CD4-positive, alpha-beta memory T cell (primary cell): ENCODE results near the gene ANXA3. TPM values are rescaled to one million over a fixed set of nuclear protein-coding genes. Genes with fewer than 3 reads are reported as not detected.

ENCODE experiments used
- CTCF ChIA-PET: fragments of 350-600 bp; sonication (Branson Sonifier 250); formaldehyde crosslinking; loops from one replicate; lab custom pipeline; 2021; ENCODE audit warnings: inconsistent platforms; ENCODE audit not compliant: partially characterized antibody; lab: Charles Lee
- POLR2A ChIA-PET: fragments of 350-600 bp; sonication (Branson Sonifier 250); formaldehyde crosslinking; loops from one replicate; lab custom pipeline; 2021; ENCODE audit not compliant: partially characterized antibody; lab: Charles Lee
- DNase-seq, 5 donors: peaks; one replicate each; pipeline versions ENCODE4 v3.0.0 to v3.0.0-alpha.2; 2020 to 2022; ENCODE audit warnings: mixed read lengths in 1 of 5
- H3K27ac ChIP-seq: one replicate; pipeline ENCODE4 v1.7.0; 2013; ENCODE audit warnings: low read depth, low read length
- H3K27me3 ChIP-seq: 2 replicates; pipeline ENCODE4 v1.7.0; 2013; ENCODE audit warnings: mild to moderate bottlenecking, low read length, moderate library complexity; ENCODE audit not compliant: insufficient read depth
- H3K36me3 ChIP-seq: 2 replicates; pipeline ENCODE4 v1.7.0; 2013; ENCODE audit warnings: mild to moderate bottlenecking, low read length, moderate library complexity; ENCODE audit not compliant: insufficient read depth
- H3K4me1 ChIP-seq: 2 replicates; pipeline ENCODE4 v1.7.0; 2013; ENCODE audit warnings: mild to moderate bottlenecking, low read length, moderate library complexity; ENCODE audit not compliant: insufficient read depth
- H3K4me3 ChIP-seq, 2 donors: one replicate each; pipeline ENCODE4 v1.7.0; 2013; ENCODE audit warnings: low read length in 2 of 2, mild to moderate bottlenecking in 1 of 2
- H3K9me3 ChIP-seq, 2 donors: one replicate each; pipeline ENCODE4 v1.7.0; 2013; ENCODE audit warnings: low read length in 2 of 2, control low read depth in 1 of 2; ENCODE audit not compliant: control insufficient read depth in 1 of 2
- H3K27ac Mint-ChIP-seq, 7 donors: one replicate each; pipeline ENCODE4 v1.8.0; 2020 to 2021; ENCODE audit warnings: mixed read lengths in 7 of 7, mild to moderate bottlenecking in 6 of 7, inconsistent platforms in 3 of 7, moderate library complexity in 3 of 7
- H3K27me3 Mint-ChIP-seq, 2 donors: one replicate each; pipeline ENCODE4 v1.8.0; 2020 to 2021; ENCODE audit warnings: mixed read lengths in 2 of 2
- H3K36me3 Mint-ChIP-seq, 2 donors: one replicate each; pipeline ENCODE4 v1.8.0; 2020 to 2021; ENCODE audit warnings: mixed read lengths in 2 of 2, inconsistent platforms in 1 of 2, mild to moderate bottlenecking in 1 of 2
- H3K4me1 Mint-ChIP-seq, 4 donors: one replicate each; pipeline ENCODE4 v1.8.0; 2020 to 2021; ENCODE audit warnings: mixed read lengths in 4 of 4, mild to moderate bottlenecking in 1 of 4
- H3K4me3 Mint-ChIP-seq, 8 donors: one replicate each; pipeline ENCODE4 v1.8.0; 2020 to 2021; ENCODE audit warnings: mixed read lengths in 8 of 8, mild to moderate bottlenecking in 7 of 8, moderate library complexity in 6 of 8, inconsistent platforms in 3 of 8
- H3K9me3 Mint-ChIP-seq, 8 donors: one replicate each; pipeline ENCODE4 v1.8.0; 2020 to 2021; ENCODE audit warnings: mixed read lengths in 8 of 8, mild to moderate bottlenecking in 5 of 8, inconsistent platforms in 3 of 8, moderate library complexity in 1 of 8
- intact Hi-C: fragments of 100-400 bp; cut with micrococcal nuclease; formaldehyde crosslinking; loops from one replicate; pipeline ENCODE4 v1.15.1; 2023
- polyA plus RNA-seq, 2 donors: library from polyadenylated mRNA; unstranded; fragments of 300-500 nt; fragmentation: Illumina TruSeq; gene quantifications; one replicate each; pipeline ENCODE4 v1.2.3, GENCODE V29; 2021
- total RNA-seq, 2 experiments: library from RNA; stranded (reverse); gene quantifications; one replicate each; pipeline ENCODE4 v1.2.3, GENCODE V29; 2021

The ANXA3 gene
- total and polyA plus RNA-seq, 4 experiments from 2014 or later: not detected

DNA sequence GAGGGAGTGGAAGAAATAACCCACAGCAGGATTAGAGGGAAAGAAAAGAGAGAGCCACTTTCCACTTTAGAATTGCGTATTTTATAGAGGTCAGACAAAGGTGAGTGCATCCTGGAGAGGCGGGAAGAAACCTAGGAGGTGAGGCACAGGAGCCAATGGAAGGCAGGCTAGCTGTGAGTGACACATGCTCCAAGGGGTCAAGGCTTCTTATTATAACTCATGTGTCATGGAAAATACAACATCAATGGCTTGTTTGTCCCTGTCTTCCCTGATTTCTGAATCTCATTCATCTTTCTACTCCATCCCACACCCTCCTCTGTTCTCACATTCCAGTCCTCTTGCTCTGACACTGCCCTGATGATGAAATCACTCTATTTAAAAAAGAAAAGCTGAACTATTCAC lies 14.4 kb downstream of the ANXA3 start:
- H3K36me3 Mint-ChIP-seq: no peaks in the 10 kb centered on the region
- intact Hi-C loops: no loop called here
- ChIA-PET POLR2A (no interaction called here), CTCF (no interaction called here)
- no peak overlapping the region for H3K27ac ChIP-seq
- H3K9me3 Mint-ChIP-seq: no peaks in the 10 kb centered on the region
- H3K9me3 ChIP-seq: no peaks in the 10 kb centered on the region
- no peaks in the 10 kb centered on the region for H3K4me1 ChIP-seq
- H3K27me3 Mint-ChIP-seq: peaks cover 8 to 14% of the 10 kb centered on the region in 2 donors
- no peak for DNase-seq
- no peaks in the 10 kb centered on the region for H3K36me3 ChIP-seq
- H3K4me3 ChIP-seq: no peak overlapping the region
- no peaks in the 10 kb centered on the region for H3K4me1 Mint-ChIP-seq
- no peak overlapping the region for H3K27ac Mint-ChIP-seq
- H3K4me3 Mint-ChIP-seq: no peak overlapping the region
- H3K27me3 ChIP-seq: no peaks in the 10 kb centered on the region

DNA sequence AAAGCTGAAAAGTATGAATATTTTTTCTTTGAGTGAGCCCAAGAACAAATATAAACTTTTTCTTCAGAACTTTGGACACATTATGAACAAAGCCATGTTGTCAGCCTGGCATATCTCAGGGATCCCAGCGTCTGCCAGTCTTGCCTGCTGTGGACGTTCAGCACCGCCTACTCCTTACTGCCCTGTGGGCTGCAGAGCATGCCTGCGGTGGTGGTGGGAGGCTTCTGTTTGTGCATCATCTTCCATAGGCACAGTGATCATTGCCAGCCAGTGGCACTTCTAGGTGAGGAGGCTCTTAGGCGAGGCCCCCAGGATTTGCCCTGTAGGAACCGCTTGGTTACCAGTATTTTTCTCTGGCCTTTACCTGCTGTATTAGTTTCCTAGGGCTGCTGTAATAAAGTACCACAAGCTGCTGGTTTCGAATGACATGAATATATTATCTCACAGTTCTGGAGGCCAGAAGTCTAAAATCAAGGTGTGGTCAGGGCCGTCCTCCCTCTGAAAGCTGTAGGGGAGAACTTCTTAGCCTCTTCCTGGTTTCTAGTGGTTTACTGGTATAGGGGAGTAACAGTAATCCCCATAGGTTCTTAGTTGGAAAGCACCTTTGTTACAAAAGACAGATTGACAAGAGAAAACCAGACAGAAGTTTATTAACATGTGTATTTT lies 15.4 kb downstream of the ANXA3 start:
- no peaks in the 10 kb centered on the region for H3K36me3 Mint-ChIP-seq
- Histone ChIP-seq H3K27me3 (no peaks in the 10 kb centered on the region), H3K4me1 (no peaks in the 10 kb centered on the region), H3K9me3 (no peaks in the 10 kb centered on the region), H3K4me3 (no peak overlapping the region), H3K27ac (no peak overlapping the region), H3K36me3 (no peaks in the 10 kb centered on the region)
- no peaks in the 10 kb centered on the region for H3K4me1 Mint-ChIP-seq
- intact Hi-C loops: no loop called here
- DNase-seq: no peak
- H3K9me3 Mint-ChIP-seq: no peaks in the 10 kb centered on the region
- POLR2A ChIA-PET: interaction anchor here (0.7 kb wide), 1 partner anchor 727 kb away, joined by 4 read pairs; no protein-coding TSS in a partner anchor
- no peak overlapping the region for H3K27ac Mint-ChIP-seq
- CTCF ChIA-PET: interaction anchor here (0.9 kb wide), 1 partner anchor 86 kb away, joined by 3 read pairs; no protein-coding TSS in a partner anchor
- H3K27me3 Mint-ChIP-seq: peaks cover 5 to 14% of the 10 kb centered on the region in 2 donors
- H3K4me3 Mint-ChIP-seq: no peak overlapping the region

DNA sequence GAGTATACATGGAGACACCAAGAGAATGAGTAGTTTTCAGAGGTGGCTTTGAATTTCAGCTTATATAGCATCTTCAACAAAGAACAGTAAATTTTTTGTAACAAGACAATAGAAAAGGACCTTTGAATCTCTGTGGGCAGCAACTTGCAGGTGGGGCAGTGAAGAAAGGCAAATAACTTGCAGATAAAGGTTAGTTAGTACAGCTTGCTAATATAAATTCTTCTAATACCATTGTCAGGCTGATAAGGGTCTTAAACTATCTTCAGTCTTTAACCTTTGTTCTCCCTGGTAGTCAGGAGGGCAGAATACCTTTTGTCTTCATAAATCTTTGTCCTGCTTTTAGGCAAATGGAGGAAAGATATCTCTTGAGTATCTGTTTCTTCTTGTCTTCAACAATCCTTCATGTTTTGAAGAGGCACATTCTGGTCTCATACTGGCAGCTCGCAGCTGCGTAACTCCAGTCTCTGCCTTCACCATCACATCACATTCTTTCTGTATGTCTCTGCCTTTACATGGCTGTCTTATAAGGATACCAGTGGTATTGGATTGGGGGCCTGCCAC lies 16.0 kb downstream of the ANXA3 start:
- Mint-ChIP-seq H3K9me3 (peaks cover 0 to 2% (median 0%) of the 10 kb centered on the region in 8 donors), H3K4me1 (no peaks in the 10 kb centered on the region), H3K36me3 (no peaks in the 10 kb centered on the region), H3K27ac (no peak overlapping the region), H3K4me3 (no peak overlapping the region), H3K27me3 (peaks cover 4 to 14% of the 10 kb centered on the region in 2 donors)
- no peaks in the 10 kb centered on the region for H3K9me3 ChIP-seq
- no peaks in the 10 kb centered on the region for H3K4me1 ChIP-seq
- no peak overlapping the region for H3K27ac ChIP-seq
- ChIA-PET CTCF (interaction anchor here (0.9 kb wide), 1 partner anchor 86 kb away, joined by 3 read pairs; no protein-coding TSS in a partner anchor), POLR2A (no interaction called here)
- no peak for DNase-seq
- no peak overlapping the region for H3K4me3 ChIP-seq
- H3K27me3 ChIP-seq: no peaks in the 10 kb centered on the region
- no peaks in the 10 kb centered on the region for H3K36me3 ChIP-seq
- intact Hi-C loops: no loop called here

DNA sequence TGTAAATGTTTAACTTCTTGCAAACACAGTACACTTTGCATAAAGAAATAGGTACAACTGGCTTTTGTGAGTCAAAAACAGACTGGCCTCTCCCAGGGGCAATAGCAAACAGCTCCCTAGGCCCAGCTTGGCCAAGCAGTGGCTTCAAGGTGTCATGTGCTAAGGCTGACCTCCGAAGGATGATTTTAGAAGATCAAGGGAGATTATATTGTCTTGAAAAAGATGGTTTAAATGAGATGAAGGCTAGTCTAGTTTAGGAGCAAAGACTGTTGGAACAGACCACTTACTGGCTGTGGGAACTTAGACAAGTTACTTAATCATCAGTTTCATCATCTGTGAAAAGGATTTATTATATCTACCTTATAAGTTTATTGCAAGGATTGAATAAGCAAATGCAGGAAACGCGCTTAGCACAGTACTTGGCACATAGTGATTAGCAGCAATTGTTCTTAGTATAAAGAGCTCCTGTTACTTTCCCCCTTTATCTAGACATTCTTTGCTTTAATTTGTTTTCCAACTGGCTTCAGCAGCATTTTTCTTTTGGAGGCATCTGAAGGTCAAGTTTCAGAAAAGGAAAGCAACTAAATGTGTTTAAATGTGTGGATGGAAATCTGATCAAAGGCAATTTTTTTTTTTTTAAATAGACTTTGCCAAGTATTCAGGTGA lies 17.2 kb downstream of the ANXA3 start:
- Mint-ChIP-seq H3K27ac (no peak overlapping the region), H3K4me1 (no peaks in the 10 kb centered on the region), H3K36me3 (no peaks in the 10 kb centered on the region), H3K4me3 (no peak overlapping the region), H3K27me3 (peaks cover 6 to 17% of the 10 kb centered on the region in 2 donors), H3K9me3 (peaks cover 0 to 2% (median 0%) of the 10 kb centered on the region in 8 donors)
- Histone ChIP-seq H3K9me3 (no peaks in the 10 kb centered on the region), H3K36me3 (no peaks in the 10 kb centered on the region), H3K4me1 (no peaks in the 10 kb centered on the region), H3K4me3 (no peak overlapping the region), H3K27ac (no peak overlapping the region), H3K27me3 (no peaks in the 10 kb centered on the region)
- intact Hi-C loops: no loop called here
- ChIA-PET CTCF (no interaction called here), POLR2A (interaction anchor here (0.6 kb wide), 1 partner anchor 1184 kb away, joined by 3 read pairs; no protein-coding TSS in a partner anchor)
- DNase-seq: no peak

DNA sequence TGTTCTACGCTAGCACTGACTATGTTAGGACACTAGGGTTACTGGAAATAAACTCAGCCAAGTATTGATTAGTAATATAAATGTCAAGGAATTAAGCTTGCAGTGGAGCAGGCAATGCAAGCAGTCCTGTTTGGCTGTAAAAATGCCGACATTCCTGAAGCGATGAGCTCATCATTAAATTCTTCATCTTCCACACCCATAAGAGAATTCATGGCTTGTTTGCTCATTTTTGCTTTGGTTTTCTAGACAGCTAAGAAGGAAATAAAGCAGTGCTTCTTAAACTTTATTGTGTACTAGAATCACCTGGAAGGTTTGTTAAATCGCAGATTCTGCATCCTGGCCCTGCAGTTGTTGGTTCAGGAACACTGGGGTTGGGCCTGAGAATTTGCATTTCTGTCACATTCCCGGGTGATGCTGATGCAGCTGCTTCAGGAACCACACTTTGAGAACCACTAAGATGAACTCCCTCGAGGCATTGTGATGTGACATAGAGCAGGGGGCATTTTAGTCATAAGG lies 17.8 kb downstream of the ANXA3 start:
- CTCF ChIA-PET: no interaction called here

DNA sequence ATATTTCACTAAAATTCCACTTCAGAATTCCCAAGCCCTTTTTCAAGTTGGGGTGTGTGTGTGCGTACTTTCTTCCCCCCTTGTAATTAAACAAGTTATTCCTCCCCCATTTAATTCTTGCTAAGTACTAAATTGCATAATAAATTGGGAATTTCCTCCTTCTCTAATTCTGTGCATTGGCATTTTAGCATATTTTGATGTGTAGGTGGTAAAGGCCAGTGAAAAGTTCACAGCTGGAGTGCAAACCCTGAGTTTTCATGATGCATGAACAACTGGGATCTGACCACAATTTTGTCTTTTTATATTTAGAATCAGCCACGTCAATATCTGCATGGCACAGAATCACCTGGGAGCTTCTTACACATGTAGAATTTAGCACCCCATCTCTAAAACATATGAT lies 18.5 kb downstream of the ANXA3 start:
- Mint-ChIP-seq H3K4me1 (no peaks in the 10 kb centered on the region), H3K27me3 (peaks cover 7 to 12% of the 10 kb centered on the region in 2 donors), H3K4me3 (no peak overlapping the region), H3K9me3 (peaks cover 0 to 4% (median 0%) of the 10 kb centered on the region in 8 donors), H3K27ac (no peak overlapping the region), H3K36me3 (no peaks in the 10 kb centered on the region)
- Histone ChIP-seq H3K4me3 (no peak overlapping the region), H3K27me3 (no peaks in the 10 kb centered on the region), H3K4me1 (no peaks in the 10 kb centered on the region), H3K9me3 (no peaks in the 10 kb centered on the region), H3K27ac (no peak overlapping the region), H3K36me3 (no peaks in the 10 kb centered on the region)
- POLR2A ChIA-PET: no interaction called here
- intact Hi-C loops: no loop called here
- CTCF ChIA-PET: no interaction called here
- no peak for DNase-seq

More for the DNA sequence above, 17.8 kb downstream of the ANXA3 start:
- no peak overlapping the region for H3K4me3 ChIP-seq
- no peak overlapping the region for H3K27ac Mint-ChIP-seq
- no peaks in the 10 kb centered on the region for H3K27me3 ChIP-seq
- H3K9me3 Mint-ChIP-seq: peaks cover 0 to 2% (median 0%) of the 10 kb centered on the region in 8 donors
- POLR2A ChIA-PET: interaction anchor here (0.6 kb wide), 1 partner anchor 1185 kb away, joined by 3 read pairs; no protein-coding TSS in a partner anchor
- H3K36me3 Mint-ChIP-seq: no peaks in the 10 kb centered on the region
- no peaks in the 10 kb centered on the region for H3K36me3 ChIP-seq
- no peaks in the 10 kb centered on the region for H3K4me1 Mint-ChIP-seq
- H3K27ac ChIP-seq: no peak overlapping the region
- no peaks in the 10 kb centered on the region for H3K4me1 ChIP-seq
- H3K4me3 Mint-ChIP-seq: no peak overlapping the region
- intact Hi-C loops: no loop called here
- no peaks in the 10 kb centered on the region for H3K9me3 ChIP-seq
- DNase-seq: no peak
- peaks cover 8 to 15% of the 10 kb centered on the region in 2 donors for H3K27me3 Mint-ChIP-seq

DNA sequence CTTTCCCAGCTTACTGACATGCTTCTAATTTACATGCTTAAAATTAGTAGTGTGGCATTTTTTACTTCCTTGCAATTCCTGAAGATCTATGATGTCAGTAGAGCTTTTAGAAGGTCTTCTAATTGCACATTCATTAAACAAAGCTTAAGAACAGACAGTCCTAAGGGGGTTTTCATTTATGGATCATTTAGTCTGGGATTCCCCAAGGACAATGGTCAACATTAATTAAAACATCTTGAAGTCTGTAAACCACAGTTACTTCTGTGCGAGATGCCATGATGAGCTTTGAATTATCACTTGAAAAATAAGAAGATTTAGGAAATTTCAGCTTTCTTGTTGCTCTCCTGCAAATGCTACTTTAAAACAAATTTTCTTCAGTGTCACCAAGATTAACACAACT lies 20.2 kb downstream of the ANXA3 start:
- Mint-ChIP-seq H3K4me1 (no peaks in the 10 kb centered on the region), H3K27me3 (peaks cover 11% of the 10 kb centered on the region in 2 donors), H3K27ac (no peak overlapping the region), H3K9me3 (peaks cover 0 to 4% (median 0%) of the 10 kb centered on the region in 8 donors), H3K4me3 (no peak overlapping the region), H3K36me3 (no peaks in the 10 kb centered on the region)
- ChIA-PET CTCF (no interaction called here), POLR2A (no interaction called here)
- no peak overlapping the region for H3K27ac ChIP-seq
- no peaks in the 10 kb centered on the region for H3K36me3 ChIP-seq
- intact Hi-C loops: no loop called here
- H3K4me1 ChIP-seq: no peaks in the 10 kb centered on the region
- no peak for DNase-seq
- no peaks in the 10 kb centered on the region for H3K9me3 ChIP-seq
- no peaks in the 10 kb centered on the region for H3K27me3 ChIP-seq
- no peak overlapping the region for H3K4me3 ChIP-seq
